Central memory CD4-positive, alpha-beta T cell (primary cell): ENCODE data around the gene GBA2.
A peak's percentile ranks its signal among the peaks of the same experiment; 100 is the strongest.

Experiments
- DNase-seq: peaks from one replicate; pipeline ENCODE4 v3.0.0; 2022

Gene GBA2

DNA sequence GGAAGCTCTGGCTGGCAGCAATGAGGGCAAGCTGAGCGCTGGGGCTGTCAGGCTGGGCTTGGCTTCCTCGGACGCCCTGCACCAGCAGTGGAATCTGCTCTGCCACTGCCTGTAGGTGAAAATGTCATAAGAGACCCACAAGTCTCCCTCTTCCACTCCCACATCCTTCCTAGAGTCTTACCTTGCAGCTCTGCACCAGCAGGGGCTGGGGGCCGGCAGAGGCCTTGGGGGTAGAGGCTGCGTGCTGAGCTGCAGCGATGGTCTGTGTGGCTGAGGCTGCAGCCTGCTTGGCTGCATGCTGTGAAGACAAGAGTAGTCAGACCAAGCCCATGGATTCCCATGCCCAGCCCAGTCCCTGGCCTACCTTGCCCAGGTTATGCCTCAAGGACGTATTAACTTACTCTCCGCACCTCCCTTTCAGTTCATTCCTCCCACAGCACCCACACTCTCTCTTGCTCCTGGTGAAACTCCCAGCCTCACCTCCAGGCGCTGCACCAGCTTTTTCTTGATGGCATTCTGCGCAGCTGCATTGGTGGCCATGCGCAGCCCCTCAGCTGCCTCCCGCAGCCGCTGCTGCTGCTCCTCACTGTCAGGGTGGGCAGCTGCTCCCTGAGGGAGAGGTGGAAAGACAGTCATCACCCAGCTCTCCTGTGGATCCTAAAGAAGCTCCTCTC lies 34.3 kb downstream of the GBA2 start:
- DNase-seq, result no peak

DNA sequence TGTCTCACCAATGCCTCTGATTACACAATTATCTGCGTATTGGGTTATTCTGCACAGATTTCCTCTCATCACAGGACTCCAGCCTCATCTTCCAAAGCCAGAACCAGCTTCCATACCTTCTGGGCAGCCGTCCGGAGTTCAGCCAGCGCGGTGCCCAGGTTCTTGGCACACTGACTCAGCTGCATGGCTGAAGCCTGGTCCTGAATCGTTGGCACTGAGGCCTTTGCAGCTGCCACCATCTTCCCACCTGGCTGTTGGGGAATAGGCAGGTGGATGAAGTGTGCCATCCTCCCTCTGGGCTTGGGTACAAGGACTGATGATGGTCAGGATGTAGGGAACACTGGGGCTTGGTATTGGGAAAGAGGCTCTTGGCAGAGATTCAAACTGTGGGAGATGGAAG lies 34.9 kb downstream of the GBA2 start:
- DNase-seq, result no peak

DNA sequence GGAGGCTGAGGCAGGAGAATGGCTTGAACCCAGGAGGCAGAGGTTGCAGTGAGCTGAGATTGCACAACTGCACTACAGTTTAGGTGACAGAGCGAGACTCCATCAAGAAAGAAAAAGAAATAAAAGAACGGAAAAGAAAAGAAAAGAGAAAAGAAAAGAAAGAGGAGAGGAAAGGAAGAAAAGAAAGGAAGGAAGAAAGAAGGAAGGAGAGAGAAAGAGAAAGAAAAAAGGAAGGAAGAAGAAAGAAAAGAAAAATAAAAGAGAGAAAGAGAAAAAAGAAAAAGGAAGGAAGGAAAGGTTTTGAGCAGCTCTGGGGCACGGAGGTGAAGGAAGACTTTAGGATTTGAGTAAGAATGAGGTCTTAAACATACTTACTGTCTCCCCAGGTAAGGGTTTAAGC lies 35.5 kb downstream of the GBA2 start:
- DNase-seq, result no peak

DNA sequence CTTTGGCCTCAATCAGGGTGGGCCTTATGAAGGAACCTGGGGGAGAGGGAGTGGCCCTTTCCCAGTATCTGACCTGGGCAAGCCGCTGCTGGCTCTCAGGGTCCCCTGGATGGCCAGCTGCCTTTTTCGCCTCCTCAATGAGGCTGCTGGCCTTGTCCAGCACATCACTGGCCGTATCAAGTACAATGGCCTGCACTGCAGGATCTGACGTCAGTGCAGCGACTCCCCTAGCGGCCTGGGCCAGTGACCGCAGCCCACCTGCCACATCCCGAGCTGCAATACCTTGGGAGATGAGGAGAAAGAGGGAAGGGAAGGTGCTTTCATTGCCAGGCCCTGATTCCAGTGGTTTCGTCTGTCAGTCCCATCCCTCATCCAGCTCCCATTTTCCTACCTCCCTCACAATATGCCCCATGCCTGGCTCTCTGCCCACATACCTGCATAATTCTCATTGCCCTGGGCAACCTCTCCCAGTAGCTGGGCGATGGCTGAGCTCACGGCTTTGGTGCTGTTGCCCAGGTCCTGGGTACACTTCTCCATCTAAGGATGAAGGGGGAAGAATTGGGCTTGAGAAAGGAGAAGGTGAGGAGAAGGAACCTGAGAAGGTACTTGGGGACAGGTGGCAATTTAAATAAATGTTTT lies 36.1 kb downstream of the GBA2 start:
- no peak for DNase-seq

DNA sequence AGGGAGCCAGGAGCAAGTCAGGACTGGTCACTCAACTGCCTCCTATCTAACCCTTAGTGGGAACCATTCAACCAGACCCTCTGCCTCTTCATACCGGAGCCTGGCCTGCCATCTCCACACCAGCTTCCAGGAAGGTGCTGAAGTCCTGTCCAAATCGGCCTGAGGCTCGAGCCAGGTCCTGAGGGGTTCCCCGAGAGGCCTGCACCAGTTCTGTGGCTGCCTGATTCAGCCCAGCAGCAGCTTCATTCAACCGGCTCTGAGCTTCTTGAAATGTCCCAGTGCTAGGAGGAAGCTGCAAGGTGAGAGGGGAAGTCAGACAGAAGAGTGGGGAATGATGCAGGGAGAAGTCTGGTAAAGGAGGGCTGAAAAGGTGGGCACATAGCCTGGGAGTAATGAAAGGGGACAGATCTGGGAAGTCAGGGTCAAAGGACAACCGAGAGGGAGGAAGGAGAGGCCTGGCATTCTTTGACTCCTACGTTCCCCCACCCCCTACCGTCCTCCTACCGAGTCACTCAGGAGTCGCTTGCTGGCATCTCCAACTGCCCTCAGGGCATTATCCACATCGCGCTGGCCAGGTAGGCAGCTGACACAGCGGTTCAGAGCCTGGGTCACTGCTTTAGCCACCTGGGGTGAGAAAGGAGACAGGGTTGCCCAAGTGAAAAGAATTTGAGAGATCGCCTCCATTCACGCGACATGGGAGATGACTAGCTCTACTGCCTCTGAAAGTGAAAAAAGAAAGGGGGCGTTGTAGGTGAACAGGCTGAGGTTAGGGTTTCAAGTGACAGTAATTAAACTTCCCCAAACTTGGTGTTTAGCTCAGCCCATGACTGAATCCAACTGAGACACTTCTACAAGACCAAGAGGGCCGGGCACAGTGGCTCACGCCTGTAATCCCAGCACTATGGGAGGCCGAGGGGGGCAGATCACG lies 37.3 kb downstream of the GBA2 start:
- no peak for DNase-seq

DNA sequence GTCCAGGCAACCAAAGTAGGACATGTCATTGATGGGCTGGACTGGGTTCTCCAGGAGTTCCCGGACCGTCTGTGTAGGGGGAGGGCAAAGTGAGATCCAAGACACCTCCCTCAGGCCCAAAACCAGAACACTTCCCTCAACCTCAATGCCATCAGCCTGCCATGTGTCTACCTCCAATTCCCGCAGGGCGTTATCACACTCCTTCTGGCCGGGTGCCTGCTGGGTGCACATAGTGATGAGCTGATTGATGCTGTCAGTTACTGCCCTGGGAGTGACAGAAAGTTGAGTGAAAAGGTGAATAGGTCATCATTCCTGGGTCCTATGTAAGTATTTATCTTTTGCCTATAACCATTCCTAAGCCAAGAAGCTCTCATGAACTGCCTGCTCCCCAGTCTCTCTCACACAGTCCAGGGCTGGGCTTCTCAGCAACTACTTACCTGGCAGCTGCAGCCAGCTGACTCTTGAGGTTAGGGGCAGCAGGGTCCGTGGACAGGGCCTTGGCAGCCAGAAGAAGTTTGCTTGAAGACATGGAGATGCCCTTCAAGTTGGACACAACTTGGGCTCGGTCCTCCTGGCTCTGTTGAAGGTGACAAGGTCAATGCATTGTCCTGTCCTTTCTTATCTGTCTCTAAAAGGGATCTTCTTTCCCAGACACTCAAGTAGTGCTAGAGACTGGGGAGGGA lies 38.1 kb downstream of the GBA2 start:
- DNase-seq, result no peak

DNA sequence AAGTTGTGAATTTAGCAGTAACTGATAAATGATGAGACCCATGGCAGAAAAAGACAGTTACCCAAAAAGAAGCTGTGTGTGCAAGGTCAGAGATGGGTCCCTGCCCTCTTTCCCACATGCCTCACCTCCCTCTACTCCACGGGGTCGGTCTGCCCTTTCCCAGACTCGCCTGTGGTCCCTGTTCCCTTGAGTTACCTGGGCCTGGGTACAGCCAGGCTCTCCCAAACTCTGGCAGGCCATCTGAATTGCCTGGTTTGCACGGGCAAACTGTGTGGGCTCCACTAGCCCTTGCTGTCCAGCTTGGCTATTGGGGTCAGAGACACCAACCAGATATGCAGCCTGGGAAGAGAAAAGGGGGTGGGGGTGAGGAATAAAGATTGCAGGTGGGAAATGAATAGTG lies 40.9 kb downstream of the GBA2 start:
- no peak for DNase-seq

DNA sequence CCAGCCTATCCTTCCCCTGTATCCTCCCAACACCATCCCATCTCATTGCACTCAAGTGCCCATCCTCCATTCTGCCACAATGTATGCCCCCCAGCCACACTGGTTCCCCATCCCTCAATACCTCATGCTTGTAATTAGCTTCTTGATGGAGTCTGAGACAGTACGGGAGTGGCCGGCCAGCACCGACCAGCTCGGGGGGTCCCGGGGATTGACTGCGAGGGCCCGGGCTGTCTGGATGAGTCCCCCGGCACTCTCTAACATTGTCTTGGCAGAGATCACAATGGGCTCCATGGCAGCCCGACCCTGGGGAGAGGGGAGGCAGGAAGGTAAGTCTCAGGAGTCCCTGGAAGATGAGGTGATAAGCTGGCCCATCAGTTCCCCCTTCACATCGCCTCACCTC lies 42.1 kb downstream of the GBA2 start:
- no peak for DNase-seq

DNA sequence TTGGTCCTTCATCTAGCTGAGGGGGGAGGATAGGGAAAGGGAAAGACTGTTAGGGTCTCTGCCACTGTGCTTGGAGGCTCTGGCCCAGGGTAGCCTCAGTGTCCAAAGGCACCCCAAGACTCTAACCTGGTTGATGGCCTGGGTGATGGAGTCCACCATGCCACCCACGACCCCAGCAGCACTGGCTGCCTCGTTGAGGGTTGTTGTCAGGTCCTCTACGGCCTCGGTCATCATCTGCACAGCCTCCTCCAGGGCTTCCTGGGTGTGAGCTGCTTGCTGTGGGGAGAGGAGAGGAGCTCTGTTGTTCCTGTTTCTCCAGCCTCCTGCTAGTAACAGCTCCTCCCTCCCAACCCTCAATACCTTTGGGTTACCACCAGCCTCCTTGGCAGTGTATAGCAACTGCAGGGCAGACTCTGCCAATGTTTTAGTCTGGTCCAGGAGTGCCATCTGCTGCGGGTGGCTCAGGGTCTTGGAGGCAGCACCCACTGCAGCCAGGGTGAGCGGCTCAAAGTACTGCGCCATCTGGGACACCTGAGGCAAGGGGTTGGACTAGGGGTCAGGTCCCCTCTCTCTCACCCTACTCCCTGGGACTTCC lies 43.1 kb downstream of the GBA2 start:
- no peak for DNase-seq

DNA sequence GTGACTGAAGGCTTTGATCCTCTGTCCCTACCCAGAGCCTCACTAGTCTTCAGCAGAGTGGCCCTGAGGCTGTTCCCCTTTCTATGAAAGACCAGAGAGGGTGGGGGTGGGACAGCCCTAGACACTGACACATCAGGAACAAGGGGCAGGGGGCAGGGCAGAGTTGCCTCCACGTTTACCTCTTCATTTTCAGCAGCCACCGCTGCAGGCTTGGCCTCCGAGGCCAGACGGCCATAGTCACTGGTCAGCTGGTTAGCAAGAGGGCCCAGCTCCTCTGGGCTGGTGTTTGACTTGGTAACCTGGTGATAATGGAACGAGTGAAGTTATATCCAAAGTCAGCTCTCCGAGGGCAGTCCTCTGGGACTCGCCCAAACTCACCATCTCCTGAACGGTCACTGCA lies 43.7 kb downstream of the GBA2 start:
- DNase-seq, result no peak

DNA sequence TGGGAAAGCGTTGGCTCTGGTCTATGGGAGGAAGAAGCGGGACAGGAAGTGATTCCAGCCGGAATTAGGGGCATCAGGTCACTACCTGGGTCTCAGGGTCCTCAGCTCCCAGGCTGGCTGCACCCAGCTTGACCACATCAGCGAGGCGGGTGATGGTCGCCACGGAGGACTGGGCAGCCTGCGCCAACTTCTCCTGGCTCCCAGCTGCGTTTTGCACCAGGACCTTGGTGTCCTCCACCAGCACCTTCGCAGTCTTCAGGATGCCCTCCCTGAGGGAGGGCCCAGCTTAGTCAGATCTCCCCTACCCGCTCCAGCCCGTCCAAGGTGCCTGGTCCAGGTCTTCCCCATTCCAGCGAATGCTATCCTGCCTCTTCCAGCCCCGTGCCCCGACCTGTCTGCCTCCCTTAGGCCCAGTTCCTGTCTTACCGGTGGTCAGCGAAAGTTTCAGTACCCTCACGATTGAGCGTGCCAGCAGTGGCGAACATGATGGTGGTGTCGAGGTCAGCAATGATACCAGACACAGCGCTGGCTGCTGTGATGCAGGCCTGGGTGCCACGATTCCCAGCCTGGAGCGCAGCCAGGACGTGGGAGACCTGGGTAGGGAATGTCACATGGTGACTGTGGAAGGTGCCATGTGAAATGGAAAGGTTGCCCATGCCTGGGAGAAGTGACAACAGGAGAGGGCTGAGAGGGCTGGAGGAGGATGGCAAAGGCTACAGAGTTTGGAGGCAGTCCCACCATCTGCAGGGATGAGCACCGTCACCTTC lies 44.9 kb downstream of the GBA2 start:
- DNase-seq, result no peak

DNA sequence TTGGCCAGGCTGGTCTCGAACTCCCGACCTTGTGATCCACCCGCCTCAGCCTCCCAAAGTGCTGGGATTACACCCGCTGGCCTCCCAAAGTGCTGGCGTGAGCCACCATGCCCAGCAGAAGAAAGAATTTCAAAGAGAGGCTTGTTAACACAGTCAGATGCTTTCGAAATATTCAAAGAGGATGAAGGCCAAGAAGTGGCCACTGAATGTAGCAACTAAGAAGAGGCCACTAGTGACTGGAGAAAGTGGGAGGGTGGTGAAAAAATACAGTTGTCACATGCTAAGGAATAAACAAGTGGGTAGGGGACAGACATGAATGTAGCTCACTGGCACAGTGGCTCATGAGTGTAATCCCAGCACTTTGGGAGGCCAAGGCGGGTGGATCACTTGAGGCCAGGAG lies 46.3 kb downstream of the GBA2 start:
- no peak for DNase-seq

DNA sequence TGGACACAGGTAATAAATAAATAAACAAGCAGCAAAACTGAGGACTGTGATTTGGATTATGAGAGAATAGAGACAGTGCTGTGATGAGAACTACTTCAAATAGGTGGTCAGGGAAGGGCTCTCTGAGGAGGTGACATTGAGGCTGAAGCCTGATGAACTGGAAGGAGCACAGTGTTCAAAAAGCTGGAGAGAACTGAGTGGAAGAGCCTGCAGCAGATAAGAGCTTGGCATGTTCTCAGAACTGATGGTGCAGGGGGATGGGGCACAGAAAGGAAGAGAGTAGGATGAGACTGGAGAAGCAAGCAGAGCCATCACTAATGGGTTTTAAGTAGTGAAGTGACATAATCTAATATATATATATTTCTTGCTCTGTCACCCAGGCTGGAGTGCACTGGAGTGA lies 48.1 kb downstream of the GBA2 start:
- no peak for DNase-seq

DNA sequence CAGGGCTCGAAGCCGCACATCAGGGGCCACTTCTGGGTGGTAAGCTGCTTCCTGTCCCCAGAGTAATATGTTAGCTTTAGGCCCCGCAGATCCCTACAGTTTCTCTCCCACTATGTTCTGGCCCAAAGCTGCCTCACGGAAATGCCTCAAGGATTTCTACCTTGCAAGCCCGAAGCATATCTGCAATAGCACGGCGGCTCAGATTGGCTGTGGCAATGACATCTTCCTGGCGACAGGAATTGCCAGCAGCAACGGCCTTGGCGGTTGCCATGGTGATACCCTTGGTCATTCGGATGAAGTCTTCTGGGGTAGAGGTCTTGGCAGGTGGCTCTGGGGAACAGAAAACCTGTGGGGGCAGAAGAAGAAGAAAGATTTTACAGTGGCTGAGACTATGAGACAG lies 49.0 kb downstream of the GBA2 start:
- no peak for DNase-seq

DNA sequence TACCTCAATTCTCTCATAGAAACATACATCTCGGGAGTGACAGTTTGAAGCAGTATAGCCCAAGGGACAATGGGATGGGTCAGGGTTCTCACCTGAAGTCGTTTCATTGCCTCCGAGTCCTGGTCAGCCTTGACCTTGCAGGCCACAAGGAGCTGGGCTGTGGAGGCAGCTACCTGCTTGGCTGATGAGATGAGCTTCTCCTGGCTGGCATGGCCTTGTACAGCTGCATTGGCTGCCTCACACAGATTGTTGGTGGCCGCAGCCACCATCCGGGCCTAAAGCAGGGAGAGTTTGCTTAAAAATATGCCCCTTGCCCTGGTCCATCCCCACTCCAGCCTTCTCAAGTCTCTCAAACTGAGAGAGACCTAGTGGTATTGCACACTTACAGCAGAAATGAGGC lies 50.8 kb downstream of the GBA2 start:
- DNase-seq, result no peak

DNA sequence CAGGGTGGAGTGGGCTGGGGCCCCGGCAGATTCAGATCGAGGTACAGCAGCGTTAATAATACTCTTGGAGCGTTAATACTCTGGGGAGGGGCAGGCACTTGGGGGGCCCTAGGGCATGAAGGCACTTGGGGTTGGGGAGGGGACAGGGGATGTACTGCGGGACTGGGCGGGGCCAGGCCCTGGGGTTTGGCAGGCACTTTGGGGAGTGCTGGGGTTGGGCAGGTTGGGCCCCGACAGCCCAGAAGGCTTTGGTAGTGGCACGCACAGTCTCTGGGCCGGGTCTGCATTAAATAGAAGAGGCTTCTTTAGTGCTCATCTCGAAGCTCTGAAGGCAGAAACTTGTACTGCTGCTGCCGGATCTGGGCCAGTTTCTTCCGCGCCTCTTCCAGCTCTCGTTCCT lies 51.5 kb downstream of the GBA2 start:
- DNase-seq, result no peak

DNA sequence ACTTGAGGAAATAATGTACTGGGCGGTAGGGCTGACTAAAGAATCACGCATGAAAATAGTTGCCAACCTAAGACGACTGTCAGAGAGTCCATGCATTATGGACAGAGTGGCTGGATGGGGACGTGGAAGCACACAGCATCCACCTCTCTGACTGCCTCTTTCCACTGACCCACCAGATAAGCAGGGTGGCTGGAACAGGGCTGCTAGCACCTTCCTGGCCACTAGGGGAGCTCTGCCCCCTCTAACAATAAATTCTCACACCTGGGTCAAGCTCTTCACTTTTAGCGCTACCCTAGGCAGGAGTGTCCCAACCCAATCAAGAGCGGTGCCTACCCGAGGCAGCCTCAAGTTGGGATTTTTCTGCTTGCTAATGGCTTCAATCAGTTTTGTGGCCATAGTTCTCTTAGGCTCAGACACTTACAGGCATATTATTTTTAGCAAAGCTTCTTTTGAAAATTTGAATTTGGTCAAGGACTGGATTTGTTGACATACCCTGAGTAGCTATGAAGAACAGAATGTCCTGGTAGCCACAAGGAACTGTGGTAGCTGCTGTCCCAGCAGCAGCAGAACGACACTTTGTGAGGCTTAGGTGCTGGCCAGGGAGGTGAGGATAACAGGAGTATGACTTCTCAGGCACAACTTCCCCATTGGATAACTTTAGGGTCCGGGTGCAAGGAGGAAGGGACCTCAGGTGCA lies 52.4 kb downstream of the GBA2 start:
- DNase-seq, result peak; percentile 43

DNA sequence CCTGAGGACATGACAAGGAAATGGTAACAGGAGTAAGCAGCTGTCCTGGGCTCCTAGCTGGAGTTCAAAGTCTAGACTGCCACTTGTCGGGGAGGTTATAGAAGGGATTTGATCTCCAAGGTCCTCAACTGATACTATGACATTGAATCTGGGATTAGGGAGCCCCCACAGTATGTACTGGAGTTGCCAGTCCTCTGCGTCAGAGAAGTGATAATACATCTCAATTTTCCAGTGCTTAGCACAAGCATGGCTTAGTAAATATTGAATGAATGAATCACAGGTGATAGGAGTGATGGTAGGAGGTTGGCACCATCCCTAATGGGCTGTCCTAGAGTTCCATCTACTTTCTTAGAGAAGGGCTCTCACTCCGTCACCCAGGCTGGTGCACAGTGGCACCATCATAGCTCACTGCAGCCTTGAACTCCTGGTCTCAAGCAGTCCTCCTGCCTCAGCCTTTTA lies 53.1 kb downstream of the GBA2 start:
- no peak for DNase-seq

DNA sequence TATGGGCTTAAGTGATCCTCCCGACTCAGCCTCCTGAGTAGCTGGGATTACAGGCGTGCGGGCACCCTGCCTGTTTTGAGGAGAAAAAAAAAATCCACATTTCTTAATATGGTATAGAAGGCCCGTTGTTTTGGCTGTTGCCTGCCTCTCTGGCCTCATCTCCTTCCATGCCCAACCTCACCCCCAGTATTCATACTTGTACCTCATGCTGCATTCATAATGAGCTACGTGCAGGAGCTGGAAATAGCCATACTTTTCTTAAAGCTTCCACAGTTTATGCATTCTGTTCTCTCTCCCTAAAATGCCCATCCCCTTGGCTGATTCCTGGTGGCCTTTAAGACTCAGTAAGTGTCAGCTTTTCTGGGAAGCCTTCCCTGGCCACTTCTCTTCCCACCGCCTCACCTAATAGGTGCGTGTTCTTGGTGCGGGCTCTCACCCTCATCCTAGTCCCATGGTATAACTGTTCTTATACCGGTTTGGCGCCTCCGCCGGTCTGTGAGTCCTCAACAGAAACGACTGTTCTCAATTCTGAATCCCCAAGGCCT lies 57.2 kb downstream of the GBA2 start:
- no peak for DNase-seq

DNA sequence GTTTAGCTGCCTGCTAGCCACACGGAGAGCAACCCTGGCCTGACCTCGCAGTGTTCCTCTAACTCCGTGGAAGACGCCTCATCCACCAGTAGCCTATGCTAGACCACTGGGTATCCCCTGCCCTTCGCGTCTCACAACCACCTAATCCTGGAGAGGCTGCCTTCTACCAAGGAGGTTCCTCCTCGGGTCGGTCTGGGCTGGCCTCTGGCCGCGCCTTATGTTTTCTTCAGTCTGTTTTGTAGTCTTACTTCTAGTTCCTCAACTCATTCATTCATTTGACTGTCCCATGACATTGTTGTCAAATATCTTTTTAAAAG lies 57.7 kb downstream of the GBA2 start:
- no peak for DNase-seq
